ENCODE measurements around the gene ZC3HAV1L.
"Not testable (repeated sequence)": the region's sequence is repeated elsewhere in the genome, so short reads cannot be mapped to it uniquely, and the experiment has no call there.

The ZC3HAV1L gene

DNA sequence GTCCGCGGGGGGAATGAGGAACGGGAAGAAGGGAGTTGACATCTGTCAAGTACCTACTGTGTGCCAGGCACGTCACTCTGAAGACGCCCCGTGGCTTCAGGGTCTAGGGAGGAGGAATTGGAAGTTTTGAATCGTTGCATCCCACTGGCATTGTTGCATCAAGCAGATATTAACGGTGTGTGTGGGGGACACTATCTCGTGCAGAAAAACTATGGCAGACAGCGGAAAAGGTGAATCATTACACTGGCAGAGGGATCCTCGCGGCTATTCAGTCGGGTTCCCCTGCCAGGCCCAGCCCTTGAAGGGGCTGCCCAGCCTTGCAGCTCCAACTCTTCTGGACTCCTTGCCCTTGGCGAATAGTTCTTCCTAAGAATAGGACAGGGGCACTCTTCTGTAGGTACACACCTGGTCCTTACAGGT, 53.6 kb downstream of the ZC3HAV1L start:
- DNase-seq (ENCODE audit: insufficient read length, low spot score) (no peak), FAIRE-seq (no peak)

DNA sequence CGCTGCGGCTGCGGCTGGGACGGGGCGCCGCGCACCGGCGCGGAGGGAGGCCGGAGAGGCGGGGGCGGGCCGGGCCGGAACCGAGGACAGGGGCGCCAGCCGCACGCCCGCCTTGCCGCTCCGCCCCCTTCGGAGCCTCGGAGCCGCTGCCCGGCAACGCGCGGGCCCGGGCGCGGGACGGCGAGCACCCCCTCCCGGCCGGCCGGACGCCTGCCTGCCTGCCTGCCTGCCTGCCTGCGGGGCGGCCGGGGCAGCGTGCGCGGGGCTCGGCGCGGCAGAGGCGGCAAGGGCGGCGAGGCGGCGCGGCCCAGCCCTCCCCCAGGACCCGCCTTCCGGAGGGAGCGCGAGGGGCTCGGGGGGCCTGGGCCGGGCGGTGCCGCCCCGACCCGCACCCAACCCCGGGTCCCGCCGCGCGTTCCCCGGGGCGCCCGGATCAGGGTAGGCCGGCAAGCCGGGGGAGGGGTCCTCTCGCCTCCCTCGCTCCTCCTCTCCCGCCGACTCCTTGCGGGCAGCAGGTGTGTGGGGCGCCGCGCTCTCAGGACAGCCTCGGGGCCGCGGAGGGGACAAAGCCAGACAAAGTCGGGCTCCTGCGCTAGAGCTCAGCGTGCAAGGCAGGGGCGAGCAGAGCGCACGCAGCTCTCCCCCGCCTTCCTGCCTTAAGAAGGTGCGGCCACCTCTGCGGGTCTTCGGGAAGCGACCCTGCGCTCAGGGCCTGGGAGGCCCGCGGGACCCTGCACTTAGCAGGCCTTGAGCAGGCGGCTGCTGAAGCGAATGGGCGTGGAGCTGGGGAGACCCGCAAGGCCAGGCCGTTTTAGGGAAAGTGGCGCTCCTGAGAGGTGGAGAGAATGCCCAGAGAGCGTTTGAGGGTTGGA, 54.3 kb downstream of the ZC3HAV1L start, which contains the start of gene KIAA1549:
KIAA1549 (minus strand) TSS at position 58 of the 872 bp plus-strand sequence. CDS start 120 bp downstream, outside the sequence.
- TF ChIP-seq, protein P1, sequence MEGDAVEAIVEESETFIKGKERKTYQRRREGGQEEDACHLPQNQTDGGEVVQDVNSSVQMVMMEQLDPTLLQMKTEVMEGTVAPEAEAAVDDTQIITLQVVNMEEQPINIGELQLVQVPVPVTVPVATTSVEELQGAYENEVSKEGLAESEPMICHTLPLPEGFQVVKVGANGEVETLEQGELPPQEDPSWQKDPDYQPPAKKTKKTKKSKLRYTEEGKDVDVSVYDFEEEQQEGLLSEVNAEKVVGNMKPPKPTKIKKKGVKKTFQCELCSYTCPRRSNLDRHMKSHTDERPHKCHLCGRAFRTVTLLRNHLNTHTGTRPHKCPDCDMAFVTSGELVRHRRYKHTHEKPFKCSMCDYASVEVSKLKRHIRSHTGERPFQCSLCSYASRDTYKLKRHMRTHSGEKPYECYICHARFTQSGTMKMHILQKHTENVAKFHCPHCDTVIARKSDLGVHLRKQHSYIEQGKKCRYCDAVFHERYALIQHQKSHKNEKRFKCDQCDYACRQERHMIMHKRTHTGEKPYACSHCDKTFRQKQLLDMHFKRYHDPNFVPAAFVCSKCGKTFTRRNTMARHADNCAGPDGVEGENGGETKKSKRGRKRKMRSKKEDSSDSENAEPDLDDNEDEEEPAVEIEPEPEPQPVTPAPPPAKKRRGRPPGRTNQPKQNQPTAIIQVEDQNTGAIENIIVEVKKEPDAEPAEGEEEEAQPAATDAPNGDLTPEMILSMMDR (IDR thresholded peaks at IDR 0.05; ENCODE audit: insufficient read depth, missing control alignments) = peak; percentile 45
- FAIRE-seq (no peak), DNase-seq (ENCODE audit: insufficient read length, low spot score) (peak; percentile 60)

More for the DNA sequence above, 53.6 kb downstream of the ZC3HAV1L start:
- TF ChIP-seq, protein P1 (IDR thresholded peaks at IDR 0.05; ENCODE audit: insufficient read depth, missing control alignments) = no peak

DNA sequence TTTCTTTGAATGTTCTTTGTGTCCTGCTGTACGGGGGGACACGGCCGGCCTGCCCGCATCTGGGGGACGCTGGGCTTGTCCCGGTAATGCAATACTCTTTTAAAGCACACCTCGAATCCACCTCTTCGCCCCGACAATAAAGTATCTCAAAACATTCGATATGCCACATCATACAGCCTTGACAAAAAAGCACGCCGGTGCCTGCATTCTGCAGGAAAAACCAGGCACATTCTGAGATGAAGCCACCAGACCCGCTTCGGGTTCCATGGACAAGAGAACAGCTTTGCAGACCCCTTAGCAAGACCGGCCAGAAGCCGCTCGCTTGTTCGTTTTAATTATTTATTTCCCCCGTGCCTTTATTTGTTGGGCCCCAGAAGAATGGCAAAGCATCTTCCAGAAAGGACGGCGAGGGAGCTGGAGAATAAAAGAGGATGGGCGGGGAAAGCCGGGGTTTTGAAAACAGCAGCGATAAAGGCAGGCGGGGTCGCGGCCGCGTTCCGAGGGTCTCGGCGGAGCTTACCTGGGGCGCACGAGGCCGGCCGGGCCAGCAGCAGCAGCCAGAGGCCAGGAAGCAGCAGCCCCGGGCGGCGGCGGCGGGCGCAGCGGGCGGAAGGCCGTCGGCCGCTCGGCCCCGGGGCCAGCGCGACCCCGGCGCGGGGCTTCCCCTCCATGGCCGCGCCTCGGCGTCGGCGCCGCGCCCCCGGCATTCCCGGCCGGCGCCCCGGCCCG, 55.1 kb downstream of the ZC3HAV1L start:
- TF ChIP-seq, protein P1 (IDR thresholded peaks at IDR 0.05; ENCODE audit: insufficient read depth, missing control alignments) = no peak
- DNase-seq (ENCODE audit: insufficient read length, low spot score) = no peak
- no peak for FAIRE-seq

DNA sequence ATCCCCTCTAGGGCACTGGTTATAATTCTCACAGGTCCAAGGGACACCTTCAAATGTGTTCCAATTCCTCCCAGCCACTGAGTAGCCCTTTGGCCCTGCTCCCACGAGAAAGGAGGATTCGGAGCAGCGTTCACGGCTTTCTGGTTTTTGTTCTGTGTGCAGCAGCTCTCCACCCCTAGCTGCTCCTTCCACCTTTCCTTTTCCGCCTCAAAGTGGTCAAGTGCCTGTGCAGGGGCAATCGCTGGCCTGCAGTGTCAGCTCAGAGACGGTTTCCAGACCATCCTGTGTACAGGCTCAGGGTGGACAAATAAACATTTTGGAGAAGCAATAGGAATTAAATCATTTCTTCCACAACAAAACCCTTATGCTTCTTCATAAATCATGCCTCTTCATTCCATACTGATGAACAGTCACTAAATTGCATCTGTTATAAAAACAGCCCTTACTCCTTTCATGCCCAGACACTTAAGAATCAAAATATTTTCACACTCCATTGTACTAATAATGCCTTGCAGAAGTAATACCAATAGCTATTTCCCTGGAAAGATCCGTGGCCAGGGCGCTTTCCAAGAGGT, 55.8 kb downstream of the ZC3HAV1L start:
- TF ChIP-seq, protein P1 (IDR thresholded peaks at IDR 0.05; ENCODE audit: insufficient read depth, missing control alignments) = no peak
- FAIRE-seq (no peak), DNase-seq (ENCODE audit: insufficient read length, low spot score) (no peak)

DNA sequence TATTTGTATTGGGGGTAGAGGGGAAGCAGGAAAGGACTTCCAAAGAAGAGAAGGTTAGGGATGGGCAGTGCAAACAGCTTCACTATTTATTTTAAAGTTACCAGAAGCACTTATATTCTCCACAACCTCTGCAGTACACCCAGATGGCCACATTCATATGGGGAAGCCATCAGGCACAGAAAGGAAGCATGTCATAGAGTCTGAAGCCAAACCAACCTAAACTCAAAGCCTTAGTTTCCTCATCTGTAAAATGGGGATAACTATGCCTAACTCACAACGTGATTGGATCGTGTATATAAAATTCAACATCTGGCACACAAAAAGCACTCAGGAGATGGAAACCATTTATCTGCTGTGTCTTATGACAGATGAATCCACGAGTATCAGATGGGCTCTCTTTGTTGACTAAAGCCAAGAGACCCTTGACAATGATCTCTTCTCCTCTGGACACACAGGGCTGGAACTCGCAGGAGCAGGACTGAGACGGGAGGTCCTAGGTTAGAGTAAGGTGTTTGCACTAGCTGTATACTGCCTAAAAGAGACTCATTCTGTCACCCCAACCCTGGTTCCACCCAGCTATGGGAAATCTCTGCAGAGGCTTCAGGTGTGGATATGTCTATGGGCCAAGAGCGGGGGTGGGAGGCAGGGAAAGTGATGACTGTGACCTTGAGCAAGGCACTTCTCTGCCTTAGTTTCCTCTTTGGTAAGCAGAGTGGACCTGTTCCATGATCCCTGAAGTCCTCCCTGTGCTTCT, 56.4 kb downstream of the ZC3HAV1L start:
- FAIRE-seq (no peak), DNase-seq (ENCODE audit: insufficient read length, low spot score) (no peak)
- TF ChIP-seq, protein P1 (IDR thresholded peaks at IDR 0.05; ENCODE audit: insufficient read depth, missing control alignments) = no peak

DNA sequence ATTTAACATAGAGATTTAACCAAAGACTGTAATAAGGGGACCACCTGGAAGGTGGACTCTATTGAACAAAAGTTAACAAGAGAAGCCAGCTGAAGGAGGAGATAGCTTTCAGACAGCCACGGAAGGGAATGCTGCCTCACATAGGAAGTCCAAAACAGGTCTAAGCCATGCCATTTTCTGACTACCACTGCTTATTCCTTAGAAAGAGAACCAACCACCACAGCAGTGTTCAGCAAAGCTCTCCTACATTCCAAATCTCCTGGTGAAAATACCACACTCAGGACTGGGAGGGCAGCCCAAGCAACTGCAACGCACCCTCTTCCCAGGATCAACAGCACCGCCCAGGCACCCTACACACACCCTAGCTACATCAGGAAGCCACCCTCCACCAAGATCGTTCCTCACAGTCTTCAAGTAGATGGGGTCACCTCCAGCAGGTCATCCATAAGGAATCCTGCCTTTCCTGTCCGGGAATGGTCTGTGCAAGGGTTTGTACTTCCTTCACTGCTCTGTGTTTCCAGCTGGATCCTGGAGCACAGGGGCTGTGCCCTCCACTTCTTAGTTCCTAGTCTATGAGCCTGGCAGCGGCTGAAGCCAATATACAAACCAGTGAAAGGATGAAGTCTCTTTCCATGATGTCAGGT, 57.2 kb downstream of the ZC3HAV1L start:
- FAIRE-seq = no peak
- DNase-seq (ENCODE audit: insufficient read length, low spot score) = no peak
- TF ChIP-seq, protein P1 (IDR thresholded peaks at IDR 0.05; ENCODE audit: insufficient read depth, missing control alignments) = no peak

DNA sequence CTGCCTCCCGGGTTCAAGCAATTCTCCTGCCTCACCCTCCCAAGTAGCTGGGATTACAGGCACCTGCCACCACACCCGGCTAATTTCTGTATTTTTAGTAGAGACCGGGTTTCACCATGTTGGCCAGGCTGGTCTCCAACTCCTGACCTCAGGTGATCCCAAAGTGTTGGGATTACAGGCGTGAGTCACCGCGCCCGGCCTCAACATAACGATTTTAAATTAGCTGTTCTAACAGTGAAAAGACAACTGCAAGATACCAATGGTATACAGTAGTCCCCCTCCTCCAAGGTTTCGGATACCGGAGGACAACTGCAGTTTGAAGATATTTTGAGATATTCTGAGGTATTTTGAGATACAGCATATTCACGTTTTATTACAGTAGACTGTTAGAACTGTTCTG, 59.7 kb downstream of the ZC3HAV1L start:
- not testable (repeated sequence) for FAIRE-seq; DNase-seq (ENCODE audit: insufficient read length, low spot score)
